GM12864 (cell line): ENCODE results near the gene CCDC3.

ENCODE experiments used
- DNase-seq: peaks from one replicate; pipeline ENCODE4 v3.0.0-alpha.2; 2011; ENCODE audit warnings: low read depth
- H3K4me3 ChIP-seq: 2 replicates; pipeline ENCODE4 v1.5.1; 2011; ENCODE audit warnings: mild to moderate bottlenecking, low read depth, low read length, control low read depth
- CTCF ChIP-seq: IDR thresholded peaks from 2 replicates; pipeline ENCODE4 v1.5.1; 2011; ENCODE audit warnings: low read depth, mild to moderate bottlenecking, moderate library complexity, low read length, control low read depth, inconsistent platforms; ENCODE audit errors: missing control alignments

CCDC3 gene

GRCh38 chr10:12887780-12888179, 113.7 kb downstream of the CCDC3 start:
- DNase-seq: no peak
- TF ChIP-seq CTCF: no peak

GRCh38 chr10:12884851-12885250, 116.7 kb downstream of the CCDC3 start:
- TF ChIP-seq CTCF: no peak
- DNase-seq: no peak
- no peak overlapping the region for H3K4me3 ChIP-seq

More at GRCh38 chr10:12887780-12888179, 113.7 kb downstream of the CCDC3 start:
- no peak overlapping the region for H3K4me3 ChIP-seq

- H3K4me3 ChIP-seq: no peak overlapping the region
- no peak for TF ChIP-seq CTCF
- no peak for DNase-seq
These were observed 121.1 kb downstream of the CCDC3 start for GRCh38 chr10:12880423-12880822.

- no peak for TF ChIP-seq CTCF
- no peak for DNase-seq
- no peak overlapping the region for H3K4me3 ChIP-seq
These were observed 124.4 kb downstream of the CCDC3 start for GRCh38 chr10:12877150-12877549.

GRCh38 chr10:12876266-12876665, 125.2 kb downstream of the CCDC3 start:
- no peak for DNase-seq
- no peak for TF ChIP-seq CTCF
- no peak overlapping the region for H3K4me3 ChIP-seq

GRCh38 chr10:12875100-12875499, 126.4 kb downstream of the CCDC3 start:
- no peak overlapping the region for H3K4me3 ChIP-seq
- TF ChIP-seq CTCF: no peak
- DNase-seq: no peak

GRCh38 chr10:12874501-12874900, 127.0 kb downstream of the CCDC3 start:
- H3K4me3 ChIP-seq: no peak overlapping the region
- no peak for TF ChIP-seq CTCF

More at GRCh38 chr10:12874501-12874900, 127.0 kb downstream of the CCDC3 start:
- no peak for DNase-seq
